HepG2 (cell line): Measurements from ENCODE around the gene POP7. TPM values are rescaled to one million over a fixed set of nuclear protein-coding genes. Genes with fewer than 3 reads are reported as not detected.

Source experiments
- CC2D1A ChIP-seq: sonication (generic); formaldehyde crosslinking; IDR thresholded peaks from 2 replicates; pipeline ENCODE4 v1.8.1; 2023; ENCODE audit warnings: mild to moderate bottlenecking, missing genetic modification reagents
- EED ChIP-seq: sonication (generic); formaldehyde crosslinking; IDR thresholded peaks from 2 replicates; pipeline ENCODE4 v1.5.0; 2020; ENCODE audit warnings: mild to moderate bottlenecking, missing genetic modification reagents
- GFI1 ChIP-seq: sonication (generic); formaldehyde crosslinking; IDR thresholded peaks from 2 replicates; pipeline ENCODE4 v1.5.0; 2020; ENCODE audit warnings: missing genetic modification reagents, mild to moderate bottlenecking, borderline replicate concordance
- HNRNPH1 ChIP-seq: fragments of 200-400 bp; formaldehyde crosslinking; optimal IDR thresholded peaks from 2 replicates; pipeline ENCODE3; 2017; ENCODE audit warnings: mild to moderate bottlenecking, low read depth, low read length
- HOXA3 ChIP-seq: sonication (generic); formaldehyde crosslinking; IDR thresholded peaks from 2 replicates; pipeline ENCODE4 v1.5.0; 2020; ENCODE audit warnings: missing genetic modification reagents
- HOXA7 ChIP-seq: sonication (generic); formaldehyde crosslinking; IDR thresholded peaks from 2 replicates; pipeline ENCODE4 v1.8.1; 2022; ENCODE audit warnings: mild to moderate bottlenecking, missing genetic modification reagents, moderate library complexity
- HOXA9 ChIP-seq: sonication (generic); formaldehyde crosslinking; IDR thresholded peaks from 2 replicates; pipeline ENCODE4 v1.8.1; 2022; ENCODE audit warnings: missing genetic modification reagents, mild to moderate bottlenecking, moderate library complexity, borderline replicate concordance
- KAT2B ChIP-seq: fragments of 150-350 bp; IDR thresholded peaks from 2 replicates; pipeline ENCODE4 v1.6.1; 2014; ENCODE audit warnings: low read depth, low read length, borderline replicate concordance
- MAF1 ChIP-seq: sonication (generic); formaldehyde crosslinking; IDR thresholded peaks from 2 replicates; pipeline ENCODE4 v1.5.0; 2020; ENCODE audit warnings: missing genetic modification reagents, borderline replicate concordance
- MXD4 ChIP-seq: IDR thresholded peaks from 2 replicates; pipeline ENCODE4 v1.6.1; 2016; ENCODE audit warnings: mild to moderate bottlenecking, missing biosample characterization, missing genetic modification reagents
- SIX1 ChIP-seq: sonication (generic); formaldehyde crosslinking; IDR thresholded peaks from 2 replicates; pipeline ENCODE4 v1.4.0; 2020; ENCODE audit warnings: missing genetic modification reagents, borderline replicate concordance
- SIX4 ChIP-seq: sonication (generic); formaldehyde crosslinking; IDR thresholded peaks from 2 replicates; pipeline ENCODE4 v1.4.0; 2020; ENCODE audit warnings: missing genetic modification reagents
- TIGD3 ChIP-seq: sonication (generic); formaldehyde crosslinking; IDR thresholded peaks from 2 replicates; pipeline ENCODE4 v1.5.1; 2020; ENCODE audit warnings: mild to moderate bottlenecking, missing genetic modification reagents, borderline replicate concordance
- TP53 ChIP-seq: sonication (generic); formaldehyde crosslinking; conservative IDR thresholded peaks from 2 replicates; pipeline ENCODE4 v1.4.0; 2020; ENCODE audit warnings: missing genetic modification reagents
- ZIK1 ChIP-seq: sonication (generic); formaldehyde crosslinking; IDR thresholded peaks from 2 replicates; pipeline ENCODE4 v1.5.0; 2020; ENCODE audit warnings: mild to moderate bottlenecking, low read depth, missing genetic modification reagents, borderline replicate concordance
- ZKSCAN5 ChIP-seq: sonication (generic); formaldehyde crosslinking; IDR thresholded peaks from 2 replicates; pipeline ENCODE4 v1.5.1; 2020; ENCODE audit warnings: mild to moderate bottlenecking, missing genetic modification reagents
- ZNF17 ChIP-seq: sonication (generic); formaldehyde crosslinking; IDR thresholded peaks from 2 replicates; pipeline ENCODE4 v1.5.0; 2020; ENCODE audit warnings: mild to moderate bottlenecking, missing genetic modification reagents
- ZNF234 ChIP-seq: sonication (generic); formaldehyde crosslinking; conservative IDR thresholded peaks from 2 replicates; pipeline ENCODE4 v1.5.1; 2020; ENCODE audit warnings: mild to moderate bottlenecking, missing genetic modification reagents
- ZNF251 ChIP-seq: sonication (generic); formaldehyde crosslinking; IDR thresholded peaks from 2 replicates; pipeline ENCODE4 v1.9.0; 2021; ENCODE audit warnings: mild to moderate bottlenecking, missing genetic modification reagents
- ZNF343 ChIP-seq: sonication (generic); formaldehyde crosslinking; IDR thresholded peaks from 2 replicates; pipeline ENCODE4 v1.4.0; 2020; ENCODE audit warnings: mild to moderate bottlenecking, missing genetic modification reagents
- ZNF354B ChIP-seq: sonication (generic); formaldehyde crosslinking; IDR thresholded peaks from 2 replicates; pipeline ENCODE4 v1.8.0; 2022; ENCODE audit warnings: mild to moderate bottlenecking, missing genetic modification reagents
- ZNF501 ChIP-seq: sonication (generic); formaldehyde crosslinking; IDR thresholded peaks from 2 replicates; pipeline ENCODE4 v1.5.1; 2020; ENCODE audit warnings: mild to moderate bottlenecking, moderate library complexity, missing genetic modification reagents
- ZNF543 ChIP-seq: sonication (generic); formaldehyde crosslinking; IDR thresholded peaks from 2 replicates; pipeline ENCODE4 v1.4.0; 2020; ENCODE audit warnings: mild to moderate bottlenecking, missing genetic modification reagents
- ZNF784 ChIP-seq: sonication (generic); formaldehyde crosslinking; IDR thresholded peaks from 2 replicates; pipeline ENCODE4 v1.5.1; 2020; ENCODE audit warnings: missing genetic modification reagents, mild to moderate bottlenecking, borderline replicate concordance
- ZUFSP ChIP-seq: sonication (generic); formaldehyde crosslinking; IDR thresholded peaks from 2 replicates; pipeline ENCODE4 v1.9.0; 2021; ENCODE audit warnings: missing genetic modification reagents, mild to moderate bottlenecking, borderline replicate concordance
- polyA plus RNA-seq, 8 experiments: library from polyadenylated mRNA; depleted of rRNA in 3 of 8; stranded (reverse) in 7 of 8; unstranded in 1 of 8; fragments of >200 nt; fragmentation: Illumina TruSeq in 4 of 8; extraction: Trizol in 4 of 8; gene quantifications; 2 replicates each; pipeline versions ENCODE4 v1.2.1 to v1.2.3, GENCODE V29; 2011 to 2016; ENCODE audit warnings: low read depth in 4 of 8, missing spikeins in 1 of 8, mixed read lengths in 1 of 8; ENCODE audit not compliant: insufficient read depth in 1 of 8
- total RNA-seq, 5 experiments: library from RNA; depleted of rRNA; stranded (reverse); fragments of >200 nt; fragmentation: Illumina TruSeq; extraction: Trizol; gene quantifications; 2 replicates each; pipeline ENCODE4 v1.2.3, GENCODE V29; 2016; ENCODE audit warnings: low read depth in 1 of 5
- TF ChIP-seq, protein P1 (sequence below): fragments of 450-650 bp; IDR thresholded peaks from 2 replicates; pipeline ENCODE4 v1.6.1; 2017

The POP7 gene
- total and polyA plus RNA-seq, 2 of the 13 experiments (the other 11 are each of a cell fraction or from before 2014, with no cell fraction given): 63.9 to 91.1 TPM

DNA sequence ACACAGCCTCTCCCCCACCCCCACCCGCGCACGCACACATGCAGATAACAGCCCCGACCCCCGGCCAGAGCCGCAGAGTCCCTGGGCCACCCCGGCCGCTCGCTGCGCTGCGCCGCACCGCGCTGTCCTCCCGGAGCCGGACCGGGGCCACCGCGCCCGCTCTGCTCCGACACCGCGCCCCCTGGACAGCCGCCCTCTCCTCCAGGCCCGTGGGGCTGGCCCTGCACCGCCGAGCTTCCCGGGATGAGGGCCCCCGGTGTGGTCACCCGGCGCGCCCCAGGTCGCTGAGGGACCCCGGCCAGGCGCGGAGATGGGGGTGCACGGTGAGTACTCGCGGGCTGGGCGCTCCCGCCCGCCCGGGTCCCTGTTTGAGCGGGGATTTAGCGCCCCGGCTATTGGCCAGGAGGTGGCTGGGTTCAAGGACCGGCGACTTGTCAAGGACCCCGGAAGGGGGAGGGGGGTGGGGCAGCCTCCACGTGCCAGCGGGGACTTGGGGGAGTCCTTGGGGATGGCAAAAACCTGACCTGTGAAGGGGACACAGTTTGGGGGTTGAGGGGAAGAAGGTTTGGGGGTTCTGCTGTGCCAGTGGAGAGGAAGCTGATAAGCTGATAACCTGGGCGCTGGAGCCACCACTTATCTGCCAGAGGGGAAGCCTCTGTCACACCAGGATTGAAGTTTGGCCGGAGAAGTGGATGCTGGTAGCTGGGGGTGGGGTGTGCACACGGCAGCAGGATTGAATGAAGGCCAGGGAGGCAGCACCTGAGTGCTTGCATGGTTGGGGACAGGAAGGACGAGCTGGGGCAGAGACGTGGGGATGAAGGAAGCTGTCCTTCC lies 15.0 kb downstream of the POP7 start (continued):
- TF ChIP-seq ZNF343 (CRISPR knock-in tag): peak; percentile 81
- no peak for TF ChIP-seq HNRNPH1
- no peak for TF ChIP-seq EED (CRISPR knock-in tag)
- TF ChIP-seq MAF1: no peak
- no peak for TF ChIP-seq ZNF354B (CRISPR knock-in tag)
- TF ChIP-seq ZNF234 (CRISPR knock-in tag): no peak
- no peak for TF ChIP-seq SIX4
- TF ChIP-seq HOXA7: no peak
- TF ChIP-seq KAT2B: no peak
- no peak for TF ChIP-seq SIX1 (CRISPR knock-in tag)
- TF ChIP-seq ZUFSP (CRISPR knock-in tag): no peak
- TF ChIP-seq HOXA3 (CRISPR knock-in tag): peak; percentile 25; the same call in 1 of the 2 replicates
- TF ChIP-seq HOXA9 (CRISPR knock-in tag): 0 out of 2 replicates have a peak, but pooled peaks have one; percentile 17
- TF ChIP-seq ZKSCAN5 (CRISPR knock-in tag): no peak
- TF ChIP-seq CC2D1A (CRISPR knock-in tag): no peak
- 0 out of 2 replicates have a peak, but pooled peaks have one; percentile 16 for TF ChIP-seq ZIK1 (CRISPR knock-in tag)
- no peak for TF ChIP-seq TP53 (CRISPR knock-in tag)
- TF ChIP-seq MXD4 (CRISPR knock-in tag): no peak
- no peak for TF ChIP-seq ZNF251 (CRISPR knock-in tag)
- TF ChIP-seq ZNF501 (CRISPR knock-in tag): no peak; the same call in 1 of the 2 replicates
- no peak for TF ChIP-seq ZNF543 (CRISPR knock-in tag)
- no peak for TF ChIP-seq ZNF17
- TF ChIP-seq, protein P1, sequence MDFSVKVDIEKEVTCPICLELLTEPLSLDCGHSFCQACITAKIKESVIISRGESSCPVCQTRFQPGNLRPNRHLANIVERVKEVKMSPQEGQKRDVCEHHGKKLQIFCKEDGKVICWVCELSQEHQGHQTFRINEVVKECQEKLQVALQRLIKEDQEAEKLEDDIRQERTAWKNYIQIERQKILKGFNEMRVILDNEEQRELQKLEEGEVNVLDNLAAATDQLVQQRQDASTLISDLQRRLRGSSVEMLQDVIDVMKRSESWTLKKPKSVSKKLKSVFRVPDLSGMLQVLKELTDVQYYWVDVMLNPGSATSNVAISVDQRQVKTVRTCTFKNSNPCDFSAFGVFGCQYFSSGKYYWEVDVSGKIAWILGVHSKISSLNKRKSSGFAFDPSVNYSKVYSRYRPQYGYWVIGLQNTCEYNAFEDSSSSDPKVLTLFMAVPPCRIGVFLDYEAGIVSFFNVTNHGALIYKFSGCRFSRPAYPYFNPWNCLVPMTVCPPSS: no peak
- no peak for TF ChIP-seq ZNF784
- no peak for TF ChIP-seq TIGD3 (CRISPR knock-in tag)
- TF ChIP-seq GFI1 (CRISPR knock-in tag): no peak
